Liver (tissue), 9 donors: ENCODE data around the gene FAM131C. TPM values are rescaled to one million over a fixed set of nuclear protein-coding genes. Genes with fewer than 3 reads are reported as not detected.

Source experiments
- DNase-seq: peaks from one replicate; pipeline ENCODE4 v3.0.0-alpha.2; 2017; ENCODE audit warnings: low spot score
- H3K27ac ChIP-seq, 2 donors: one replicate each; pipeline ENCODE4 v1.7.0; 2013; ENCODE audit warnings: inconsistent platforms in 2 of 2, low read length in 2 of 2, control low read depth in 1 of 2, low read depth in 1 of 2, mild to moderate bottlenecking in 1 of 2
- H3K27me3 ChIP-seq, 4 donors: one replicate each; pipeline versions ENCODE4 v1.6.1 to v1.7.0; 2013; ENCODE audit warnings: low read length in 3 of 4, inconsistent platforms in 1 of 4, mild to moderate bottlenecking in 1 of 4, moderate library complexity in 1 of 4; ENCODE audit not compliant: control insufficient read depth in 4 of 4, insufficient read depth in 4 of 4
- H3K36me3 ChIP-seq, 4 donors: one replicate each; pipeline versions ENCODE4 v1.6.1 to v1.7.0; 2013; ENCODE audit warnings: low read length in 3 of 4, mild to moderate bottlenecking in 3 of 4, low read depth in 1 of 4, moderate library complexity in 1 of 4; ENCODE audit not compliant: control insufficient read depth in 4 of 4, insufficient read depth in 3 of 4
- H3K4me1 ChIP-seq, 4 donors: one replicate each; pipeline versions ENCODE4 v1.6.1 to v1.7.0; 2013; ENCODE audit warnings: low read length in 3 of 4, mild to moderate bottlenecking in 3 of 4, moderate library complexity in 1 of 4; ENCODE audit not compliant: control insufficient read depth in 4 of 4, insufficient read depth in 4 of 4
- H3K4me3 ChIP-seq, 3 donors: one replicate each; pipeline versions ENCODE4 v1.6.1 to v1.7.0; 2013; ENCODE audit warnings: low read length in 3 of 3, control low read depth in 1 of 3, low read depth in 1 of 3, mild to moderate bottlenecking in 1 of 3
- H3K9ac ChIP-seq, 2 donors: one replicate each; pipeline ENCODE4 v1.7.0; 2013; ENCODE audit warnings: low read length in 2 of 2, mild to moderate bottlenecking in 2 of 2, moderate library complexity in 2 of 2, control low read depth in 1 of 2, low read depth in 1 of 2
- H3K9me3 ChIP-seq, 4 donors: one replicate each; pipeline versions ENCODE4 v1.6.1 to v1.7.0; 2013; ENCODE audit warnings: low read length in 3 of 4; ENCODE audit not compliant: control insufficient read depth in 4 of 4
- EGR1 ChIP-seq, 2 donors: IDR thresholded peaks; 2 replicates each; pipeline ENCODE4 v1.6.1; 2016 to 2018; ENCODE audit warnings: antibody characterized with exemption in 2 of 2, low read depth in 2 of 2
- FOXA1 ChIP-seq: IDR thresholded peaks from 2 replicates; pipeline ENCODE4 v1.6.1; 2016; ENCODE audit warnings: antibody characterized with exemption
- FOXA2 ChIP-seq: IDR thresholded peaks from 2 replicates; pipeline ENCODE4 v1.6.1; 2016; ENCODE audit warnings: antibody characterized with exemption
- GABPA ChIP-seq, 2 donors: IDR thresholded peaks in 1 of 2; conservative IDR thresholded peaks in 1 of 2; 2 replicates each; pipeline ENCODE4 v1.6.1; 2016; ENCODE audit warnings: antibody characterized with exemption in 2 of 2, mild to moderate bottlenecking in 1 of 2, moderate library complexity in 1 of 2
- HNF4A ChIP-seq, 2 donors: conservative IDR thresholded peaks; 2 replicates each; pipeline ENCODE4 v1.6.1; 2016; ENCODE audit warnings: antibody characterized with exemption in 2 of 2, mild to moderate bottlenecking in 2 of 2
- HNF4G ChIP-seq: IDR thresholded peaks from 2 replicates; pipeline ENCODE4 v1.6.1; 2016; ENCODE audit warnings: antibody characterized with exemption
- JUND ChIP-seq, 2 donors: IDR thresholded peaks; 2 replicates each; pipeline ENCODE4 v1.6.1; 2016; ENCODE audit warnings: antibody characterized with exemption in 2 of 2
- NR2F2 ChIP-seq: IDR thresholded peaks from 2 replicates; pipeline ENCODE4 v1.6.1; 2016; ENCODE audit warnings: antibody characterized with exemption
- RAD21 ChIP-seq, 2 donors: IDR thresholded peaks; 2 replicates each; pipeline ENCODE4 v1.6.1; 2016; ENCODE audit warnings: antibody characterized with exemption in 2 of 2, mild to moderate bottlenecking in 2 of 2
- RXRA ChIP-seq, 2 donors: IDR thresholded peaks; 2 replicates each; pipeline ENCODE4 v1.6.1; 2017 to 2018; ENCODE audit warnings: antibody characterized with exemption in 2 of 2, mild to moderate bottlenecking in 1 of 2
- SP1 ChIP-seq: IDR thresholded peaks from 2 replicates; pipeline ENCODE4 v1.6.1; 2018; ENCODE audit warnings: antibody characterized with exemption, mild to moderate bottlenecking
- TAF1 ChIP-seq: conservative IDR thresholded peaks from 2 replicates; pipeline ENCODE4 v1.6.1; 2016; ENCODE audit warnings: antibody characterized with exemption, mild to moderate bottlenecking
- YY1 ChIP-seq: IDR thresholded peaks from 2 replicates; pipeline ENCODE4 v1.6.1; 2016; ENCODE audit warnings: antibody characterized with exemption, mild to moderate bottlenecking
- WGBS: extraction: QIAGEN DNeasy Blood & Tissue Kit; methylation state at CpG from one replicate; pipeline ENCODE4 v1.1.7; 2013; 5-methylcytosine and 5-hydroxymethylcytosine counted together
- polyA plus RNA-seq, 2 donors: library from polyadenylated mRNA; stranded (reverse) in 1 of 2; unstranded in 1 of 2; fragments of 200-250 nt in 1 of 2; fragments of >200 nt in 1 of 2; fragmentation: Nextera tagmentation in 1 of 2; extraction: Ambion mirVana in 1 of 2; gene quantifications; one replicate each; pipeline versions ENCODE4 v1.2.1 to v1.2.3, GENCODE V29; 2013 to 2015
- total RNA-seq, 2 donors: library from RNA; depleted of rRNA; stranded (reverse); fragments of >200 nt; gene quantifications; one replicate each; pipeline ENCODE4 v1.2.3, GENCODE V29; 2014
- TF ChIP-seq, protein P1 (sequence below): IDR thresholded peaks from 2 replicates; pipeline ENCODE4 v1.6.1; 2016; ENCODE audit warnings: antibody characterized with exemption, mild to moderate bottlenecking
- TF ChIP-seq, protein P2 (sequence below): fragments of 150-350 bp; IDR thresholded peaks from 2 replicates; pipeline ENCODE4 v1.5.1; 2017; ENCODE audit warnings: improper control_type of control experiment, low read depth, low read length; ENCODE audit not compliant: missing input control
- TF ChIP-seq, protein P3 (sequence below): IDR thresholded peaks from 2 replicates; pipeline ENCODE4 v1.6.1; 2016; ENCODE audit warnings: antibody characterized with exemption
- TF ChIP-seq, protein P4 (sequence below): IDR thresholded peaks from 2 replicates; pipeline ENCODE4 v1.6.1; 2016; ENCODE audit warnings: antibody characterized with exemption
- donor health status: healthy.
- donor health status: healthy.
- donor health status: healthy.
- donor health status: healthy.
- donor health status: healthy.

The FAM131C gene
- total and polyA plus RNA-seq, 4 donors = 0.05 to 0.92 TPM; not detected in 2

DNA sequence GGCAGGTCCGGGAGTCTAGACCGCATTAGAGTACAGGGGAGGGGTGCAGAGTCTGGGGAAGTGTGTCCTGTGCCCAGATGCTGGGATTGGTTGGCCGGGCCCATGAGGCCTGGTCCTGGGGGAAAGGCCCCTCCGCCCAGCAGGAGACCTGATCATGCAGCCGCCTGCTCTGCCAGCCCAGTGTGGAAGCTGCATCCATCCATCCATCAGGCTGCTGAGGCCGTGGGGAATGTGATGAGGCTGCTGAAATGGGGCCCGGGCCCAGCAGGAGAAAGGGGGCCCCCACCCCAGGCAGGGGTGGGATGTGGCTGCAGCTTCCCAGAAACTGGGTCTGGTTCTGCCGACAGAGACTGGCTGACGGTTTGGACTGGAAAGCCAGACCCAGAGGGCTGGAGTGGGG lies 45.3 kb upstream of the FAM131C start:
- Histone ChIP-seq H3K9me3 (no peaks in the 10 kb centered on the region), H3K9ac (no peak overlapping the region), H3K27me3 (no peaks in the 10 kb centered on the region), H3K4me3 (no peak overlapping the region), H3K36me3 (peaks cover 0 to 1% (median 0%) of the 10 kb centered on the region in 4 donors), H3K27ac (no peak overlapping the region), H3K4me1 (peaks cover 5 to 29% (median 20%) of the 10 kb centered on the region in 4 donors)
- 87% methylated on average over 9 of the region's 9 CpGs for WGBS
- TF ChIP-seq YY1 (no peak), FOXA2 (no peak), GABPA (IDR thresholded peaks at IDR 0.05 in 1 of 2, conservative IDR thresholded peaks at IDR 0.05 in 1 of 2) (no peak), SP1 (no peak), HNF4G (no peak), JUND (IDR thresholded peaks at IDR 0.05) (no peak), FOXA1 (no peak), HNF4A (conservative IDR thresholded peaks at IDR 0.05) (no peak), NR2F2 (no peak), TAF1 (no peak)
- TF ChIP-seq, protein P1, sequence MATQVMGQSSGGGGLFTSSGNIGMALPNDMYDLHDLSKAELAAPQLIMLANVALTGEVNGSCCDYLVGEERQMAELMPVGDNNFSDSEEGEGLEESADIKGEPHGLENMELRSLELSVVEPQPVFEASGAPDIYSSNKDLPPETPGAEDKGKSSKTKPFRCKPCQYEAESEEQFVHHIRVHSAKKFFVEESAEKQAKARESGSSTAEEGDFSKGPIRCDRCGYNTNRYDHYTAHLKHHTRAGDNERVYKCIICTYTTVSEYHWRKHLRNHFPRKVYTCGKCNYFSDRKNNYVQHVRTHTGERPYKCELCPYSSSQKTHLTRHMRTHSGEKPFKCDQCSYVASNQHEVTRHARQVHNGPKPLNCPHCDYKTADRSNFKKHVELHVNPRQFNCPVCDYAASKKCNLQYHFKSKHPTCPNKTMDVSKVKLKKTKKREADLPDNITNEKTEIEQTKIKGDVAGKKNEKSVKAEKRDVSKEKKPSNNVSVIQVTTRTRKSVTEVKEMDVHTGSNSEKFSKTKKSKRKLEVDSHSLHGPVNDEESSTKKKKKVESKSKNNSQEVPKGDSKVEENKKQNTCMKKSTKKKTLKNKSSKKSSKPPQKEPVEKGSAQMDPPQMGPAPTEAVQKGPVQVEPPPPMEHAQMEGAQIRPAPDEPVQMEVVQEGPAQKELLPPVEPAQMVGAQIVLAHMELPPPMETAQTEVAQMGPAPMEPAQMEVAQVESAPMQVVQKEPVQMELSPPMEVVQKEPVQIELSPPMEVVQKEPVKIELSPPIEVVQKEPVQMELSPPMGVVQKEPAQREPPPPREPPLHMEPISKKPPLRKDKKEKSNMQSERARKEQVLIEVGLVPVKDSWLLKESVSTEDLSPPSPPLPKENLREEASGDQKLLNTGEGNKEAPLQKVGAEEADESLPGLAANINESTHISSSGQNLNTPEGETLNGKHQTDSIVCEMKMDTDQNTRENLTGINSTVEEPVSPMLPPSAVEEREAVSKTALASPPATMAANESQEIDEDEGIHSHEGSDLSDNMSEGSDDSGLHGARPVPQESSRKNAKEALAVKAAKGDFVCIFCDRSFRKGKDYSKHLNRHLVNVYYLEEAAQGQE = no peak
- TF ChIP-seq, protein P2, sequence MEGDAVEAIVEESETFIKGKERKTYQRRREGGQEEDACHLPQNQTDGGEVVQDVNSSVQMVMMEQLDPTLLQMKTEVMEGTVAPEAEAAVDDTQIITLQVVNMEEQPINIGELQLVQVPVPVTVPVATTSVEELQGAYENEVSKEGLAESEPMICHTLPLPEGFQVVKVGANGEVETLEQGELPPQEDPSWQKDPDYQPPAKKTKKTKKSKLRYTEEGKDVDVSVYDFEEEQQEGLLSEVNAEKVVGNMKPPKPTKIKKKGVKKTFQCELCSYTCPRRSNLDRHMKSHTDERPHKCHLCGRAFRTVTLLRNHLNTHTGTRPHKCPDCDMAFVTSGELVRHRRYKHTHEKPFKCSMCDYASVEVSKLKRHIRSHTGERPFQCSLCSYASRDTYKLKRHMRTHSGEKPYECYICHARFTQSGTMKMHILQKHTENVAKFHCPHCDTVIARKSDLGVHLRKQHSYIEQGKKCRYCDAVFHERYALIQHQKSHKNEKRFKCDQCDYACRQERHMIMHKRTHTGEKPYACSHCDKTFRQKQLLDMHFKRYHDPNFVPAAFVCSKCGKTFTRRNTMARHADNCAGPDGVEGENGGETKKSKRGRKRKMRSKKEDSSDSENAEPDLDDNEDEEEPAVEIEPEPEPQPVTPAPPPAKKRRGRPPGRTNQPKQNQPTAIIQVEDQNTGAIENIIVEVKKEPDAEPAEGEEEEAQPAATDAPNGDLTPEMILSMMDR = no peak
- TF ChIP-seq, protein P3, sequence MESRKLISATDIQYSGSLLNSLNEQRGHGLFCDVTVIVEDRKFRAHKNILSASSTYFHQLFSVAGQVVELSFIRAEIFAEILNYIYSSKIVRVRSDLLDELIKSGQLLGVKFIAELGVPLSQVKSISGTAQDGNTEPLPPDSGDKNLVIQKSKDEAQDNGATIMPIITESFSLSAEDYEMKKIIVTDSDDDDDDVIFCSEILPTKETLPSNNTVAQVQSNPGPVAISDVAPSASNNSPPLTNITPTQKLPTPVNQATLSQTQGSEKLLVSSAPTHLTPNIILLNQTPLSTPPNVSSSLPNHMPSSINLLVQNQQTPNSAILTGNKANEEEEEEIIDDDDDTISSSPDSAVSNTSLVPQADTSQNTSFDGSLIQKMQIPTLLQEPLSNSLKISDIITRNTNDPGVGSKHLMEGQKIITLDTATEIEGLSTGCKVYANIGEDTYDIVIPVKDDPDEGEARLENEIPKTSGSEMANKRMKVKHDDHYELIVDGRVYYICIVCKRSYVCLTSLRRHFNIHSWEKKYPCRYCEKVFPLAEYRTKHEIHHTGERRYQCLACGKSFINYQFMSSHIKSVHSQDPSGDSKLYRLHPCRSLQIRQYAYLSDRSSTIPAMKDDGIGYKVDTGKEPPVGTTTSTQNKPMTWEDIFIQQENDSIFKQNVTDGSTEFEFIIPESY = no peak
- DNase-seq = no peak

DNA sequence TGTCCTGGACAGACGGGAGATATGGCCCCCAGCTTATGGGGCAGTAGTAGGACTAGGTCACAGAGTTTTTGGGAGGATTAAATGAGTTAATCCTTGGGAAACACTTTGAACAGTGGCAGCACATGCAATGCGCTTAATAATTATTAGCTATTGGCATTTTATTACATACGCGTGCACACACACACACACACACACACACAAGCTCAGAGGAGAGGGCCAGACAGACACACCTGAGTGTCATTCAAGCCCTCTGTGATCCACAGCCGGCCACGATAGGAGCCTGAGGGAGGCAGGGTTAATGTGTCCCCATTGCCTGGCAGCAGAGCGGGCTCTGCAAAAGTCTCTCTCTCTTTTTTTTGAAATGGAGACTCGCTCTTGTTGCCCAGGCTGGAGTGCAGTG lies 44.5 kb upstream of the FAM131C start:
- no peak overlapping the region for H3K4me3 ChIP-seq
- no peak overlapping the region for H3K27ac ChIP-seq
- no peaks in the 10 kb centered on the region for H3K9me3 ChIP-seq
- no peaks in the 10 kb centered on the region for H3K27me3 ChIP-seq
- H3K9ac ChIP-seq = no peak overlapping the region
- TF ChIP-seq GABPA (IDR thresholded peaks at IDR 0.05 in 1 of 2, conservative IDR thresholded peaks at IDR 0.05 in 1 of 2) (no peak), JUND (IDR thresholded peaks at IDR 0.05) (no peak), RXRA (IDR thresholded peaks at IDR 0.05) (no peak), TAF1 (no peak), FOXA1 (no peak), EGR1 (IDR thresholded peaks at IDR 0.05; ENCODE audit: low read depth in 2 of 2) (no peak), HNF4A (conservative IDR thresholded peaks at IDR 0.05) (no peak), SP1 (no peak), RAD21 (IDR thresholded peaks at IDR 0.05) (no peak), FOXA2 (no peak)
- TF ChIP-seq, protein P1 = no peak
- TF ChIP-seq, protein P4, sequence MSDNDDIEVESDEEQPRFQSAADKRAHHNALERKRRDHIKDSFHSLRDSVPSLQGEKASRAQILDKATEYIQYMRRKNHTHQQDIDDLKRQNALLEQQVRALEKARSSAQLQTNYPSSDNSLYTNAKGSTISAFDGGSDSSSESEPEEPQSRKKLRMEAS = no peak
- TF ChIP-seq, protein P2 = no peak
- WGBS = 89% methylated on average over 8 of the region's 8 CpGs
- no peak for DNase-seq
- H3K36me3 ChIP-seq = no peaks in the 10 kb centered on the region
- H3K4me1 ChIP-seq = peaks cover 9 to 32% (median 22%) of the 10 kb centered on the region in 4 donors
